Measurements from ENCODE around the gene RNH1. TPM values are rescaled to one million over a fixed set of nuclear protein-coding genes. Genes with fewer than 3 reads are reported as not detected.

The RNH1 gene
- total RNA-seq, 2 donors from 2014 or later = 97.8 to 153 TPM

GRCh38 chr11:486189-486588 is 20.9 kb downstream of the RNH1 start:
- no peaks in the 10 kb centered on the region for H3K27me3 ChIP-seq
- no peak overlapping the region for H3K27ac ChIP-seq
- WGBS, 2 donors = 92 to 96% methylated on average over 15 to 23 of the region's 23 CpGs
- DNase-seq = no peak
- no peak overlapping the region for H3K4me3 ChIP-seq
- TF ChIP-seq, protein P1, sequence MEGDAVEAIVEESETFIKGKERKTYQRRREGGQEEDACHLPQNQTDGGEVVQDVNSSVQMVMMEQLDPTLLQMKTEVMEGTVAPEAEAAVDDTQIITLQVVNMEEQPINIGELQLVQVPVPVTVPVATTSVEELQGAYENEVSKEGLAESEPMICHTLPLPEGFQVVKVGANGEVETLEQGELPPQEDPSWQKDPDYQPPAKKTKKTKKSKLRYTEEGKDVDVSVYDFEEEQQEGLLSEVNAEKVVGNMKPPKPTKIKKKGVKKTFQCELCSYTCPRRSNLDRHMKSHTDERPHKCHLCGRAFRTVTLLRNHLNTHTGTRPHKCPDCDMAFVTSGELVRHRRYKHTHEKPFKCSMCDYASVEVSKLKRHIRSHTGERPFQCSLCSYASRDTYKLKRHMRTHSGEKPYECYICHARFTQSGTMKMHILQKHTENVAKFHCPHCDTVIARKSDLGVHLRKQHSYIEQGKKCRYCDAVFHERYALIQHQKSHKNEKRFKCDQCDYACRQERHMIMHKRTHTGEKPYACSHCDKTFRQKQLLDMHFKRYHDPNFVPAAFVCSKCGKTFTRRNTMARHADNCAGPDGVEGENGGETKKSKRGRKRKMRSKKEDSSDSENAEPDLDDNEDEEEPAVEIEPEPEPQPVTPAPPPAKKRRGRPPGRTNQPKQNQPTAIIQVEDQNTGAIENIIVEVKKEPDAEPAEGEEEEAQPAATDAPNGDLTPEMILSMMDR (IDR thresholded peaks at IDR 0.05) = no peak
- TF ChIP-seq POLR2A (IDR thresholded peaks at IDR 0.05) = no peak
- H3K4me1 ChIP-seq = no peaks in the 10 kb centered on the region
- no peaks in the 10 kb centered on the region for H3K9me3 ChIP-seq
- ATAC-seq = no peak
- intact Hi-C loops (cut with DNase I) = no loop called here
- peaks cover 0 to 4% of the 10 kb centered on the region in 2 donors for H3K36me3 ChIP-seq (replicated peaks in 1 of 2; ENCODE audit: insufficient read depth in 1 of 2, low read depth in 2 of 2)

DNA sequence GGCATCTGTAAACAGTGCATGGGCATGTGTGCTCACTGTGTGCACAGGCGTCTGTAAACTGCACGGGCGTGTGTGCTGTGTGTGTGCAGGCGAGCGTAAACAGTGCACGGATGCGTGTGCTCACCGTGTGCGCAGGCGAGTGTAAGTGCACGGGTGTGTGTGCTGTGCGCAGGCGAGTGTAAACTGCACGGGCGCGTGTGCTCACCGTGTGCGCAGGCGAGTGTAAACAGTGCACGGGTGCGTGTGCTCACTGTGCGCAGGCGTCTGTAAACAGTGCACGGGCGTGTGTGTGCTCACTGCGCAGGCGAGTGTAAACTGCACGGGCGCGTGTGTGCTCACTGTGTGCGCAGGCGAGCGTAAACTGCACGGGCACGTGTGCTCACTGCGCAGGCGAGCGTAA is 22.4 kb downstream of the RNH1 start:
- Histone ChIP-seq H3K36me3 (replicated peaks in 1 of 2; ENCODE audit: insufficient read depth in 1 of 2, low read depth in 2 of 2) (peaks cover 0 to 4% of the 10 kb centered on the region in 2 donors), H3K4me3 (no peak overlapping the region), H3K9me3 (no peaks in the 10 kb centered on the region), H3K27me3 (no peaks in the 10 kb centered on the region), H3K27ac (no peak overlapping the region), H3K4me1 (no peaks in the 10 kb centered on the region)
- intact Hi-C loops (cut with DNase I) = no loop called here
- WGBS, 2 donors = 93 to 95% methylated on average over 38 of the region's 38 CpGs
- ATAC-seq (no peak), DNase-seq (no peak)
- TF ChIP-seq, protein P1 (IDR thresholded peaks at IDR 0.05) = no peak
- no peak for TF ChIP-seq POLR2A (IDR thresholded peaks at IDR 0.05)

GRCh38 chr11:479311-479710 is 27.7 kb downstream of the RNH1 start:
- ATAC-seq = no peak
- 86 to 91% methylated on average over 13 of the region's 13 CpGs for WGBS, 2 donors
- H3K4me3 ChIP-seq = no peak overlapping the region
- intact Hi-C loops (cut with DNase I) = no loop called here
- no peaks in the 10 kb centered on the region for H3K9me3 ChIP-seq
- H3K36me3 ChIP-seq (replicated peaks in 1 of 2; ENCODE audit: insufficient read depth in 1 of 2, low read depth in 2 of 2) = no peaks in the 10 kb centered on the region
- H3K27me3 ChIP-seq = no peaks in the 10 kb centered on the region
- TF ChIP-seq, protein P1 (IDR thresholded peaks at IDR 0.05) = no peak
- no peak for TF ChIP-seq POLR2A (IDR thresholded peaks at IDR 0.05)
- H3K4me1 ChIP-seq = no peaks in the 10 kb centered on the region
- DNase-seq = no peak
- no peak overlapping the region for H3K27ac ChIP-seq

- no peaks in the 10 kb centered on the region for H3K4me1 ChIP-seq
- H3K27me3 ChIP-seq = no peaks in the 10 kb centered on the region
- H3K27ac ChIP-seq = no peak overlapping the region
- no peaks in the 10 kb centered on the region for H3K36me3 ChIP-seq (replicated peaks in 1 of 2; ENCODE audit: insufficient read depth in 1 of 2, low read depth in 2 of 2)
- intact Hi-C loops (cut with DNase I) = no loop called here
- ATAC-seq (no peak), DNase-seq (no peak)
- H3K9me3 ChIP-seq = no peaks in the 10 kb centered on the region
- no peak overlapping the region for H3K4me3 ChIP-seq
- 81 to 84% methylated on average over 11 to 15 of the region's 16 CpGs for WGBS, 2 donors
- TF ChIP-seq POLR2A (IDR thresholded peaks at IDR 0.05) = no peak
- TF ChIP-seq, protein P1 (IDR thresholded peaks at IDR 0.05) = no peak
Observed at GRCh38 chr11:477052-477715, 29.9 kb downstream of the RNH1 start.

DNA sequence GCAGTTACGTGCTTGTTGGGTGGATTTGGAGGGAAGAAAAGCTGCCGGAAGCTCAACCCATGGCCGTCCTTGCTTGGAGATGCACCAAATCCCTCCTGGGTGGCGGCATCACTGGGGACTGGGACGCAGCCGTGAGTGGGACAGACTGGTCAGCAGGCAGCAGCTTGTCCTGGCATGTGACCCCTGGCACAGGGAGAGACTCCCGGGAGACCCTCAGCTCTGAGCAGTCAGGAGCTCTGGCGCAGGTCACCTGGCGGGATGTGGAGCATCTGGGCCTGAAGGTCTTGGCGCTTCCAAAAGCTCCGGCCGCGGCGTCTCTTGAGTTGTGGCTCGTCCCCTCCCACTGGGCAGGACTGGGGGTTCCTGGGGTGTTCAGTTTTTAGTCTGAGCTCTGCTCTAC is 30.6 kb downstream of the RNH1 start:
- intact Hi-C loops (cut with DNase I) = no loop called here
- Histone ChIP-seq H3K27me3 (no peaks in the 10 kb centered on the region), H3K4me1 (no peaks in the 10 kb centered on the region), H3K27ac (no peak overlapping the region), H3K36me3 (replicated peaks in 1 of 2; ENCODE audit: insufficient read depth in 1 of 2, low read depth in 2 of 2) (no peaks in the 10 kb centered on the region), H3K4me3 (no peak overlapping the region), H3K9me3 (no peaks in the 10 kb centered on the region)
- 91 to 95% methylated on average over 13 to 15 of the region's 15 CpGs for WGBS, 2 donors
- no peak for ATAC-seq
- TF ChIP-seq, protein P1 (IDR thresholded peaks at IDR 0.05) = no peak
- no peak for TF ChIP-seq POLR2A (IDR thresholded peaks at IDR 0.05)
- no peak for DNase-seq

All from body of pancreas (tissue), 4 donors.